Motor neuron (in vitro differentiated cells): Measurements from ENCODE around the gene EYA2. TPM values are rescaled to one million over a fixed set of nuclear protein-coding genes. Genes with fewer than 3 reads are reported as not detected.
"Not testable (repeated sequence)": the region's sequence is repeated elsewhere in the genome, so short reads cannot be mapped to it uniquely, and the experiment has no call there.

Source experiments
- ATAC-seq, 8 experiments: fragments of 200-7000 bp; cut with Tn5 transposase; replicated peaks in 6 of 8; 2 replicates each; pipeline ENCODE4 v1.8.0; 2021; ENCODE audit warnings: mild to moderate bottlenecking in 8 of 8, moderate library complexity in 8 of 8
- H3K27ac ChIP-seq, 2 donors: fragments of 250-450 bp; sonication (Bioruptor Pico); 2 replicates each; pipeline ENCODE4 v1.9.0; 2021; ENCODE audit warnings: antibody characterized with exemption in 2 of 2, mild to moderate bottlenecking in 2 of 2, moderate library complexity in 1 of 2
- H3K4me1 ChIP-seq, 2 donors: fragments of 250-450 bp; sonication (Bioruptor Pico); replicated peaks in 1 of 2; 2 replicates each; pipeline ENCODE4 v1.6.1; 2021; ENCODE audit warnings: antibody characterized with exemption in 2 of 2, mild to moderate bottlenecking in 2 of 2, moderate library complexity in 1 of 2
- H3K4me3 ChIP-seq, 5 donors: fragments of 250-450 bp; sonication (Bioruptor Pico); 2 replicates each; pipeline ENCODE4 v1.9.0; 2021; ENCODE audit warnings: antibody characterized with exemption in 5 of 5, mild to moderate bottlenecking in 5 of 5, moderate library complexity in 4 of 5
- WGBS, 10 experiments: fragments of 450-650 bp; shearing (Covaris generic); methylation state at CpG; one replicate each; pipeline ENCODE4 v1.0.0; 2022; 5-methylcytosine and 5-hydroxymethylcytosine counted together
- in situ Hi-C, 9 experiments: fragments of 400-800 bp; cut with MboI; loops; one replicate each; pipeline ENCODE4 v1.15.0; 2021; ENCODE audit warnings: low sequenced_read_pairs in 9 of 9, low pct_unique_long_range_greater_than_20kb in 2 of 9; ENCODE audit not compliant: unreplicated experiment in 9 of 9
- total RNA-seq, 8 experiments: library from RNA; unstranded; fragments of 300-600 nt; gene quantifications; 2 replicates each; pipeline versions ENCODE4 v1.2.3 to v1.2.4, GENCODE V29; 2022

EYA2 gene
- total RNA-seq, 8 experiments from 2014 or later: 0.18 to 7.5 (median 1.9) TPM; not detected in 1

GRCh38 chr20:46872328-46873211, 22.1 kb upstream of the EYA2 start:
- H3K4me3 ChIP-seq: peak overlapping the region in 1 of 5 donors; percentile 20
- WGBS, 10 experiments: 15 to 94% (median 69%) methylated on average over 3 to 13 of the region's 13 CpGs
- ATAC-seq: peak in 7 of 8 experiments; percentile 39 to 88 (median 65)
- H3K27ac ChIP-seq: no peak overlapping the region
- in situ Hi-C loops: no loop called here
- H3K4me1 ChIP-seq: no peaks in the 10 kb centered on the region

- Histone ChIP-seq H3K27ac (no peak overlapping the region), H3K4me1 (no peaks in the 10 kb centered on the region), H3K4me3 (no peak overlapping the region)
- 13 to 100% (median 71%) methylated on average over 1 to 4 of the region's 4 CpGs; no CpG with 5 or more reads in 1 of the 10 experiments for WGBS, 10 experiments
- ATAC-seq: no peak
- in situ Hi-C loops: no loop called here
Measured at GRCh38 chr20:46875059-46875458, 19.6 kb upstream of the EYA2 start.

- Histone ChIP-seq H3K4me3 (no peak overlapping the region), H3K4me1 (peaks cover 4 to 6% of the 10 kb centered on the region in 2 donors), H3K27ac (no peak overlapping the region)
- in situ Hi-C loops: no loop called here
- ATAC-seq: no peak
- 22 to 100% (median 89%) methylated on average over 1 to 5 of the region's 5 CpGs; no CpG with 5 or more reads in 1 of the 10 experiments for WGBS, 10 experiments
Measured at GRCh38 chr20:46879386-46879785, 15.3 kb upstream of the EYA2 start.

GRCh38 chr20:46879963-46880362, 14.7 kb upstream of the EYA2 start:
- H3K27ac ChIP-seq, in situ Hi-C loops, H3K4me1 ChIP-seq, H3K4me3 ChIP-seq: not testable (repeated sequence)
- WGBS, 10 experiments: 20 to 100% (median 84%) methylated on average over 1 to 5 of the region's 5 CpGs; no CpG with 5 or more reads in 2 of the 10 experiments
- peak in 3 of 8 experiments; percentile 46 to 85 (median 53) for ATAC-seq

- no peak for ATAC-seq
Measured at GRCh38 chr20:46883892-46884291, 10.8 kb upstream of the EYA2 start.

GRCh38 chr20:46890682-46891081, 4.0 kb upstream of the EYA2 start:
- ATAC-seq: no peak
- no peak overlapping the region for H3K27ac ChIP-seq
- in situ Hi-C loops: no loop called here
- H3K4me3 ChIP-seq: no peak overlapping the region
- H3K4me1 ChIP-seq: peaks cover 0 to 2% of the 10 kb centered on the region in 2 donors

More at GRCh38 chr20:46883892-46884291, 10.8 kb upstream of the EYA2 start:
- Histone ChIP-seq H3K4me1 (peaks cover 4 to 9% of the 10 kb centered on the region in 2 donors), H3K27ac (no peak overlapping the region), H3K4me3 (no peak overlapping the region)
- in situ Hi-C loops: no loop called here
- WGBS, 10 experiments: 16 to 76% (median 35%) methylated on average over 1 to 6 of the region's 6 CpGs

GRCh38 chr20:46893051-46893450, 1.6 kb upstream of the EYA2 start:
- WGBS, 10 experiments: 73 to 100% (median 87%) methylated on average over 3 of the region's 3 CpGs; no CpG with 5 or more reads in 4 of the 10 experiments
- no peak for ATAC-seq

GRCh38 chr20:46893877-46894578, 615 bp upstream of the EYA2 start:
- no peak for ATAC-seq
- peak overlapping the region; percentile 36 to 54 (median 51) for H3K4me3 ChIP-seq
- in situ Hi-C loops: no loop called here
- WGBS, 10 experiments: 41 to 100% (median 74%) methylated on average over 1 to 7 of the region's 11 CpGs; no CpG with 5 or more reads in 3 of the 10 experiments
- no peaks in the 10 kb centered on the region for H3K4me1 ChIP-seq
- H3K27ac ChIP-seq: no peak overlapping the region

More at GRCh38 chr20:46893051-46893450, 1.6 kb upstream of the EYA2 start:
- Histone ChIP-seq H3K4me1 (no peaks in the 10 kb centered on the region), H3K4me3 (no peak overlapping the region), H3K27ac (no peak overlapping the region)
- in situ Hi-C loops: no loop called here

- H3K27ac ChIP-seq: no peak overlapping the region
- peak overlapping the region; percentile 36 to 54 (median 51) for H3K4me3 ChIP-seq
- peak in 7 of 8 experiments; percentile 33 to 50 (median 45) for ATAC-seq
- no peaks in the 10 kb centered on the region for H3K4me1 ChIP-seq
- 0 to 9% (median 2%) methylated on average over 1 to 20 of the region's 65 CpGs; no CpG with 5 or more reads in 1 of the 10 experiments for WGBS, 10 experiments
- in situ Hi-C loops: no loop called here
Measured at GRCh38 chr20:46894971-46895905, 595 bp downstream of the EYA2 start.

- ATAC-seq: peak in 1 of 8 experiments; percentile 4
- H3K27ac ChIP-seq: no peak overlapping the region
- WGBS, 10 experiments: 0 to 18% (median 6%) methylated on average over 1 to 12 of the region's 12 CpGs
- in situ Hi-C loops: no loop called here
- H3K4me1 ChIP-seq: no peaks in the 10 kb centered on the region
- peak overlapping the region in 4 of 5 donors; percentile 39 to 54 (median 52) for H3K4me3 ChIP-seq
Measured at GRCh38 chr20:46895906-46896242, 1.2 kb downstream of the EYA2 start.

GRCh38 chr20:46897328-46897880, 2.8 kb downstream of the EYA2 start:
- no peak overlapping the region for H3K4me3 ChIP-seq
- H3K27ac ChIP-seq: no peak overlapping the region
- no peak for ATAC-seq
- 45 to 100% (median 80%) methylated on average over 1 to 13 of the region's 16 CpGs; no CpG with 5 or more reads in 3 of the 10 experiments for WGBS, 10 experiments
- H3K4me1 ChIP-seq: no peaks in the 10 kb centered on the region
- in situ Hi-C loops: no loop called here

- H3K27ac ChIP-seq: no peak overlapping the region
- H3K4me1 ChIP-seq: no peaks in the 10 kb centered on the region
- ATAC-seq: no peak
- in situ Hi-C loops: no loop called here
- H3K4me3 ChIP-seq: no peak overlapping the region
- 60 to 100% (median 84%) methylated on average over 2 to 7 of the region's 7 CpGs; no CpG with 5 or more reads in 1 of the 10 experiments for WGBS, 10 experiments
Measured at GRCh38 chr20:46898423-46898822, 3.8 kb downstream of the EYA2 start.
